Muscle of leg (tissue), 11 donors: ENCODE results near the gene C2orf49. TPM values are rescaled to one million over a fixed set of nuclear protein-coding genes. Genes with fewer than 3 reads are reported as not detected.
A peak's percentile ranks its signal among the peaks of the same experiment; 100 is the strongest.

Experiments used
- DNase-seq: peaks from one replicate; pipeline ENCODE4 v3.0.0; 2013
- H3K27ac ChIP-seq: one replicate; pipeline ENCODE4 v1.5.1; 2013; ENCODE audit warnings: mild to moderate bottlenecking, low read length, control low read depth
- H3K27me3 ChIP-seq: one replicate; pipeline ENCODE4 v1.6.1; 2013; ENCODE audit warnings: low read length; ENCODE audit not compliant: control insufficient read depth, insufficient read depth
- H3K36me3 ChIP-seq: one replicate; pipeline ENCODE4 v1.6.1; 2013; ENCODE audit warnings: low read length; ENCODE audit not compliant: control insufficient read depth, insufficient read depth
- H3K4me1 ChIP-seq: one replicate; pipeline ENCODE4 v1.6.1; 2013; ENCODE audit warnings: low read length; ENCODE audit not compliant: control insufficient read depth, insufficient read depth
- H3K4me3 ChIP-seq: one replicate; pipeline ENCODE4 v1.5.1; 2013; ENCODE audit warnings: low read length, control low read depth
- H3K9me3 ChIP-seq: replicated peaks from 2 replicates; pipeline ENCODE4 v1.6.1; 2013; ENCODE audit warnings: low read depth, low read length; ENCODE audit not compliant: control insufficient read depth
- WGBS: methylation state at CpG from one replicate; pipeline ENCODE4 v1.1.5; 2013; ENCODE audit warnings: missing lambda C conversion rate; ENCODE audit not compliant: insufficient coverage; 5-methylcytosine and 5-hydroxymethylcytosine counted together
- polyA plus RNA-seq, 8 donors: library from polyadenylated mRNA; unstranded; fragments of 120-200 nt; gene quantifications; one replicate each; pipeline versions ENCODE4 v1.2.1 to v1.2.3, GENCODE V29; 2013; ENCODE audit warnings: inconsistent platforms in 1 of 8, low replicate concordance in 1 of 8; ENCODE audit not compliant: insufficient read length in 8 of 8, insufficient read depth in 1 of 8
- total RNA-seq: library from RNA; stranded (reverse); fragments of 120-200 nt; gene quantifications from one replicate; pipeline ENCODE4 v1.2.4, GENCODE V29; 2013

The C2orf49 gene
- total and polyA plus RNA-seq, 9 donors: 11.9 to 19.0 (median 14.9) TPM

DNA sequence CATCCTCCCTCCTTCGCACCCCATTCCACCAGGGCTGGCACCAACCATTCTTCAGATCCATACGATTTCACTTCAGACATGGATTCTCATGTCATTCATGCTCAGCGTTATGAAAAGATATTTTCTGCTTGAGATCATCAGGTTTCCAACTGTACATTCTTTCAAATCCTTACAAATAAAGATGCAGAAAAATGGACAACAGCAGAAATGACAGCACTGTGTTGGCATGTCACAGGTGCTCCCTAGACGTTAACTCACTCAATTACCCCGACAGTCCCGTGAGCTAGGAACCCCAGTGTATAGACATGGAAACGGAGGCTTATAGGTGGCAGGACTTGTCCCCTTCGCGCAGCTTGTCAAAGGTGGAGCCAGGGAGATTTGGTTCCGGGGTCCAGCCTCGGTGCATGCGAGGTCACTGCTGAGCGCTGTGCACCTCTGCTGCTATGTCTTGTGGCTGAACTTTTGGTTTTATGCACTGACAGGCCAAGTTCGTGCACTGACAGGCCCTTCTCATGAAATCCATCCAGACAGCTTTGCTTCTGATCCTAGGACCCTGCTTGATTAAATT, 43.8 kb downstream of the C2orf49 start:
- H3K9me3 ChIP-seq: no peaks in the 10 kb centered on the region
- H3K27me3 ChIP-seq: no peaks in the 10 kb centered on the region
- 88% methylated on average over 13 of the region's 14 CpGs for WGBS
- H3K36me3 ChIP-seq: peaks cover 34% of the 10 kb centered on the region
- no peak overlapping the region for H3K4me3 ChIP-seq
- H3K4me1 ChIP-seq: peaks cover 7% of the 10 kb centered on the region
- no peak overlapping the region for H3K27ac ChIP-seq
- no peak for DNase-seq

DNA sequence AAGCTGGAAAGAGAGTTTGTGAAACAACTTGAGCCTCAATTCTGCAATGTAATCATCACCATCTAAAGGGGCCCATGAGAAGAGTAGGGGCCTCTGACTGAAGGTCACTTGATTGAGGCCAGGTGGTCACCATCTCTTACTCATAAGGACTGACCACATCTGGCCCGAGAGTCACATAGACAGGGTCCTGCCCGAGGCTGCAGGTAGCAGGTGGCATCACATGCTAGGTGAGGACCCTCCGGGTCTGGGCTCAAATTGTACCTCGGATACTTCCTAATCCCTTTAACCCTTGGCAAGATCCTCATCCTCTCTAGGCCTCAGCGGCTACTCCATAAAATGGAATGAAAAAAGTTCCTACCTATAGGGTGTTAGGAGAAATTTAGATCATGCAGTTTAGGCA, 44.8 kb downstream of the C2orf49 start:
- Histone ChIP-seq H3K36me3 (peaks cover 37% of the 10 kb centered on the region), H3K4me3 (no peak overlapping the region), H3K4me1 (peaks cover 8% of the 10 kb centered on the region), H3K9me3 (no peaks in the 10 kb centered on the region), H3K27ac (no peak overlapping the region), H3K27me3 (no peaks in the 10 kb centered on the region)
- no peak for DNase-seq
- WGBS: 91% methylated on average over 4 of the region's 5 CpGs

DNA sequence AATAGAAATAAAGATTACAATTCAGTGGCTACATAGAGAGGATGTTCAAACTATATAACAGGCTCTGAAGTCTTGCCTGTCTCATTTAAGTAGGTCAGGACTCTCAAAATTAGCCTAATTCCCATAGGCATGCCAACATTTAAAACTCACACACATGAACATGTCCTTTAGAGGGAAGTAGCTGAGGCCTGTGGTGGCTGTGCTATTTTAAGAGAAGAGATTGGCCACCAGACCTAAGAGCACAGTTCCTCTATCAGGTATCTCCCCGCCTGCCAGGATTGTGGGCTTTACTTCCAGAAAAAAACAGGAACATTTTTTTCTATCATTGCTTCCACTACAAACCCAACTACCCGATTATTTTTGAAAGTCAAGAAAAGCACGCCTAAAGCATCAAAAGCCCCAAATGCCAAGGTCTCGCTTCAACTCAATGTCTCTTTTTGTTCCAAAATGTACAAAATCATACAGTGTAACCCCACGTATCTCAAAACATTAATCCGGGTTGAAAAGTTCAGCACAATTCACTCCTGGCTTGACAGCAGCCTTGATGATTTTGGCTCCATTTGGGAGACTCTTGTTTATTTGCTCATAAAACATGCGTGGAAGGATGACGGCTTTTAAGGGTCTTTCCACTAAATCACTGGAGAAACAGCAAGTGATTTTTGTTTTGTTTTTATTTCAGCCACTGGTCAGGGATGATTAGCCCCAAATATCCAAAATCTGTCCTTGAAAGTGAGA, 46.3 kb downstream of the C2orf49 start:
- H3K27me3 ChIP-seq: no peaks in the 10 kb centered on the region
- H3K9me3 ChIP-seq: no peaks in the 10 kb centered on the region
- H3K36me3 ChIP-seq: peaks cover 37% of the 10 kb centered on the region
- no peak for DNase-seq
- no peak overlapping the region for H3K4me3 ChIP-seq
- WGBS: 79% methylated on average over 6 of the region's 8 CpGs
- peaks cover 6% of the 10 kb centered on the region for H3K4me1 ChIP-seq
- H3K27ac ChIP-seq: no peak overlapping the region

DNA sequence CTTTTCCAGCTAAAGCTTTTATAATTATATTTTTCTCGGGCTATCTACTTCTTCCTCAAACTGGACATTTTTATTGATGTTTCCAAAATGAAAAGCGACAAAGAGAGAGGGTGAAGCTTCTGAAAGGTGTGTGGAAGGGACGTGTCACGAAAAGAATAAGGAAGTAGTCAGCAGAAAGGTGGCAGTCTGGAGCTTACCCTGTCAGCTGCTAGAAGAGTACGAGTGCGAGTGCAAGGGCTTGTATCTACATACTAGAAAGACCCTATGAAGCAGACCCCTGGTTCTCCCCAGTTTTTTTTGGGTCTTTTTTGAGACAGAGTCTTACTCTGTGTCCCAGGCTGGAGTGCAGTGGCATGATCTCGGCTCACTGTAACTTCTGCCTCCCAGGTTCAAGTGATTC, 46.9 kb downstream of the C2orf49 start:
- 90% methylated on average over 5 of the region's 7 CpGs for WGBS
- no peak overlapping the region for H3K4me3 ChIP-seq
- H3K36me3 ChIP-seq: peaks cover 37% of the 10 kb centered on the region
- no peak for DNase-seq
- H3K9me3 ChIP-seq: no peaks in the 10 kb centered on the region
- no peak overlapping the region for H3K27ac ChIP-seq
- H3K4me1 ChIP-seq: peaks cover 8% of the 10 kb centered on the region
- H3K27me3 ChIP-seq: no peaks in the 10 kb centered on the region

DNA sequence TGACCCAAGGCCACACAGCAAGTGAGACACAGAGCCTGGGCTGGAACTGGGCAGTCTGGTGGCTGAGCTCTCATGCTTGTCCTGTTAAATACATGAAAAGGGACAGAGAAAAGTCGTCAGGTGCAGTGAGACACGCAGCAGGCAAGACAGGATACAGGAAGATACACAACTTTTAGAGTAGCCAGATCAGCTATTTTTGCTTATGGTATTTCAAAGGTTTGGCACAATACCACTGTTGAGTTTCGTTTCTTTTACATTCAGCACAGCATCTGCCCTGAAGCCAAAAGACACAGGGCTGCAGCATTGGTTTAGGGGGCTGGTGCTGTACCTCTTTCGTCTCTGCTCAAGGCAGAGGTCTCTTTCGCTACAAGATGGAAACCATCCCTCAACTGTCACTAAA, 47.5 kb downstream of the C2orf49 start:
- peaks cover 11% of the 10 kb centered on the region for H3K4me1 ChIP-seq
- H3K9me3 ChIP-seq: no peaks in the 10 kb centered on the region
- H3K4me3 ChIP-seq: no peak overlapping the region
- DNase-seq: no peak
- H3K27me3 ChIP-seq: no peaks in the 10 kb centered on the region
- H3K36me3 ChIP-seq: peaks cover 37% of the 10 kb centered on the region
- WGBS: 90% methylated on average over 4 of the region's 5 CpGs
- no peak overlapping the region for H3K27ac ChIP-seq

DNA sequence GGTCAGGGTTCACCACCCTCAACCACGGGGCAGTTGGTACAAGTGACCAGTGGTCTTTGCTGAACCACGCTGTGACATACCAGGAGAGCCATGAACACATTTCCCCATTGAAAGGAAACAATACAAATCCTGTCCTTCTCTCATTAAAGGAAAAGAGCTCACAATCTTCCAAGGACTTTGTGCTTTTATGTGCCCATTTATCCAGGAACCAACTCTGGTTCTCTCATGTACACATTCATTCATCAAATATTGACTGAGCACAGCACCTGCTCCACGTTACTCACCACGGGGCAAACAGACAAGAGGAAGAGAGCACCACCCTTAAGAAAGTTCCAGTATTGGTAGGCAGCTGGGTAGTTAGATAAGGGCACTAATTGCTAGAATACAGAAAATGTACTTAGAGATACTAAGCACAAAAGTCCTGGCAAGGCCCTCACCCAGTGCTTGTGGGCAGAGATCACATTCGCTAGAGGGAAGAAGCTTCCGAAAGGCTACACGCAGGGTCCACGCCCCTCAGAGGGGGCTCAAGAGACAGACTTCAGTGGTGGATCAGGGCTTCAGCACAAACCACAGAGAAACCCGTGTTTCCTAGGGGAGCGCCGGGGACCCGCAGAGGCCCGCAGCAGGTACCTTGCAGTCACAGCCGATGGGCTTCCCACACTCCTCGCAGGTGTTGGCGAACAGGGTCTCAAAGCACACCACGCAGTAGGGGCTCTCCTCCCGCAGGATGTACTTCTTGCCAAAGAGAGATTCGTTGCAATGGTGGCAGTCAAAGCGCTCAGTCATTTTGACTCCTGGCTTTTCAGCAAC, 48.6 kb downstream of the C2orf49 start:
- Histone ChIP-seq H3K27me3 (no peaks in the 10 kb centered on the region), H3K4me3 (no peak overlapping the region), H3K9me3 (no peaks in the 10 kb centered on the region), H3K27ac (no peak overlapping the region), H3K36me3 (peaks cover 37% of the 10 kb centered on the region), H3K4me1 (peaks cover 11% of the 10 kb centered on the region)
- DNase-seq: no peak
- 97% methylated on average over 18 of the region's 20 CpGs for WGBS

DNA sequence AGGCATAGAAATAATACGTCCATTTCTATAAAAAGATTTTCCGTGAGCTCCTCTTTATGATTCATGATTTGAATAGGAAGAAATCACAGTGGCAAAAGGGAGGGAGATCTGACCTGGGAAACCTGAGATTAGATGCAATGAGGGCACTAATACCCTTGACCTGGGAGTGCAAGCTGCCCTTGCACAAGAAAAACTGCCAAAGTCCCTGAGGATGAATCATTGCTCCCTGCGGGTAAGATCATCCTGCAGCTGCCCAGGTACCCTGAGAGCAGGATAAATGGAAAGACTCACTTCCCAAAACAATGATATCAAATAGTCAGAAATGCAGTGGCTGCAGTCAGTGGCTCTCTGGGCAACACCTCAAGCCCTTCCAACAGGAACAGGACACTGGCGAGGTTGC, 49.9 kb downstream of the C2orf49 start:
- DNase-seq: no peak
- Histone ChIP-seq H3K27ac (no peak overlapping the region), H3K36me3 (peaks cover 27% of the 10 kb centered on the region), H3K27me3 (no peaks in the 10 kb centered on the region), H3K4me1 (peaks cover 11% of the 10 kb centered on the region), H3K4me3 (no peak overlapping the region), H3K9me3 (no peaks in the 10 kb centered on the region)
- 94% methylated on average over 2 of the region's 4 CpGs for WGBS

DNA sequence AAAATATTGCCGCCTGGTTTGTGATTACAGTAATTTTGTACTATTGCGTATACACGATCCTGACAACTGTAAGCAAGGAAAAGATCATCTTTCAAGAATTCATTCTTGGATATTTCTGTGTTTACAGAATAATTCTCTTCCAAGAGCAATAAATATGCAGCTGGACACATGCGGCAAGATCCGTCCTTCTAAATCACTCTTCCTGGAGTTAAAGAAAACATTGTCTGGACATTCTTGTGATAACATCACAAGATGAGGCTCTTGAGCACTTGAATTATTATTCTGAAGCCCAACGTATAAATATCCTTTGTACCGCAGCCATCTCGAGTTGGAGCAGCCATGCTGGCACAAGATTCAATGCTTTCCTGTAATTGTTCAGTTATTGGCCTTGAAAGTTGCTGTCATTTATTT, 51.6 kb downstream of the C2orf49 start:
- H3K4me3 ChIP-seq: no peak overlapping the region
- no peaks in the 10 kb centered on the region for H3K9me3 ChIP-seq
- H3K27me3 ChIP-seq: no peaks in the 10 kb centered on the region
- H3K27ac ChIP-seq: peak overlapping the region; percentile 84
- peaks cover 21% of the 10 kb centered on the region for H3K4me1 ChIP-seq
- peaks cover 21% of the 10 kb centered on the region for H3K36me3 ChIP-seq
- 0% methylated on average over 1 of the region's 8 CpGs for WGBS
- peak; percentile 89 for DNase-seq

DNA sequence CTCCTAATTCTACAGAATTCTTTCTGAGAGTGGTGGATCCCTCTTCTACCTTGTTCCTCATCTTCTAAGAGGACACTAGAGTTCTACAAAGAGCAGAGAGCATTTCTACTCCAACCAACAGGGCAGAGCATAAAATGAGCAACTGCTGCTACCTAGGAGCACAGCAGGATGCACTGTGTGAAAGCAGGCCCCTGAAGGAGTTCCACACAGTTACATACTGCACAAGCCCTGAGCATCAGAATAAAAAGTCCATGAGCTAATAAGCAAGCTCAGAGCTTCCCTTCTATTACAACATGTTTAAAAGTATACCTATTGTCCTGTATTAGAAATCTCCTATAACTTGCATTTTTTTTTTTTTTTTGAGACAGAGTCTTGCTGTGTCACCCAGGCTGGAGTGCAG, 53.1 kb downstream of the C2orf49 start:
- H3K9me3 ChIP-seq: no peaks in the 10 kb centered on the region
- H3K27me3 ChIP-seq: no peaks in the 10 kb centered on the region
- H3K4me1 ChIP-seq: peaks cover 23% of the 10 kb centered on the region
- peaks cover 11% of the 10 kb centered on the region for H3K36me3 ChIP-seq
- DNase-seq: no peak
- no peak overlapping the region for H3K27ac ChIP-seq
- no peak overlapping the region for H3K4me3 ChIP-seq

DNA sequence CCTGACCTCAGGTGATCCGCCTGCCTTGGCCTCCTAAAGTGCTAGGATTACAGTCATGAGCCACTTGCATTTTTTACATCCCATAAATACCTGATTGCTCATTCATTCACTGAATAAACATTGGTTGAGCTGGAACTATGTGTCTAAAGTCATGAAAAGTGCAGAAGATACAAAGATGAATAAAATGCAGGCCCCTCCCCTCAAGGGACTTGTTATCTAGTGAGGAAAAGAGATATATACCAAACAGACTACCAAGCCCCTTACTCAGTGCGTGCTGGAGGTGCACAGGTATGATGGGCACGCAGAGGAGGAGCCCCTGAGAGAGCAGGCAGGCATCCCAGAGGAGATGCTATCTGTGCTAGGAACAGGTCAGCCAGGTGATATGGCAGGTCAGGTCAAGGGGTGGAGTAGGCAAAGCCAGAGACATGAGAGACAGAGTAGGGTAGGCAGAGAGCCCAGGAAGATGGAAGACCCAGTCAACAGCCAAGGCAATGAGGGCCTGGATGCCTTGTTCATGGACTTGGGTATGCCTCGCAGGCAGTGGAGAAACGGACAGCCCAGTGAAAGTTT, 53.8 kb downstream of the C2orf49 start:
- Histone ChIP-seq H3K4me3 (no peak overlapping the region), H3K36me3 (peaks cover 6% of the 10 kb centered on the region), H3K27ac (no peak overlapping the region), H3K4me1 (peaks cover 23% of the 10 kb centered on the region), H3K9me3 (no peaks in the 10 kb centered on the region), H3K27me3 (no peaks in the 10 kb centered on the region)
- WGBS: 93% methylated on average over 3 of the region's 5 CpGs
- no peak for DNase-seq
